ENCODE measurements around the gene CDK5RAP2.
"Not testable (repeated sequence)": the region's sequence is repeated elsewhere in the genome, so short reads cannot be mapped to it uniquely, and the experiment has no call there.

GRCh38 chr9:120530220-120530832, 49.6 kb downstream of the CDK5RAP2 start:
- TF ChIP-seq, protein P1, sequence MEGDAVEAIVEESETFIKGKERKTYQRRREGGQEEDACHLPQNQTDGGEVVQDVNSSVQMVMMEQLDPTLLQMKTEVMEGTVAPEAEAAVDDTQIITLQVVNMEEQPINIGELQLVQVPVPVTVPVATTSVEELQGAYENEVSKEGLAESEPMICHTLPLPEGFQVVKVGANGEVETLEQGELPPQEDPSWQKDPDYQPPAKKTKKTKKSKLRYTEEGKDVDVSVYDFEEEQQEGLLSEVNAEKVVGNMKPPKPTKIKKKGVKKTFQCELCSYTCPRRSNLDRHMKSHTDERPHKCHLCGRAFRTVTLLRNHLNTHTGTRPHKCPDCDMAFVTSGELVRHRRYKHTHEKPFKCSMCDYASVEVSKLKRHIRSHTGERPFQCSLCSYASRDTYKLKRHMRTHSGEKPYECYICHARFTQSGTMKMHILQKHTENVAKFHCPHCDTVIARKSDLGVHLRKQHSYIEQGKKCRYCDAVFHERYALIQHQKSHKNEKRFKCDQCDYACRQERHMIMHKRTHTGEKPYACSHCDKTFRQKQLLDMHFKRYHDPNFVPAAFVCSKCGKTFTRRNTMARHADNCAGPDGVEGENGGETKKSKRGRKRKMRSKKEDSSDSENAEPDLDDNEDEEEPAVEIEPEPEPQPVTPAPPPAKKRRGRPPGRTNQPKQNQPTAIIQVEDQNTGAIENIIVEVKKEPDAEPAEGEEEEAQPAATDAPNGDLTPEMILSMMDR (IDR thresholded peaks at IDR 0.05), result not testable (repeated sequence)
- TF ChIP-seq POLR2A (IDR thresholded peaks at IDR 0.05), result not testable (repeated sequence)

Data from Peyer's patch (tissue), 4 donors.